ENCODE measurements around the gene TET2.

TET2 gene

DNA sequence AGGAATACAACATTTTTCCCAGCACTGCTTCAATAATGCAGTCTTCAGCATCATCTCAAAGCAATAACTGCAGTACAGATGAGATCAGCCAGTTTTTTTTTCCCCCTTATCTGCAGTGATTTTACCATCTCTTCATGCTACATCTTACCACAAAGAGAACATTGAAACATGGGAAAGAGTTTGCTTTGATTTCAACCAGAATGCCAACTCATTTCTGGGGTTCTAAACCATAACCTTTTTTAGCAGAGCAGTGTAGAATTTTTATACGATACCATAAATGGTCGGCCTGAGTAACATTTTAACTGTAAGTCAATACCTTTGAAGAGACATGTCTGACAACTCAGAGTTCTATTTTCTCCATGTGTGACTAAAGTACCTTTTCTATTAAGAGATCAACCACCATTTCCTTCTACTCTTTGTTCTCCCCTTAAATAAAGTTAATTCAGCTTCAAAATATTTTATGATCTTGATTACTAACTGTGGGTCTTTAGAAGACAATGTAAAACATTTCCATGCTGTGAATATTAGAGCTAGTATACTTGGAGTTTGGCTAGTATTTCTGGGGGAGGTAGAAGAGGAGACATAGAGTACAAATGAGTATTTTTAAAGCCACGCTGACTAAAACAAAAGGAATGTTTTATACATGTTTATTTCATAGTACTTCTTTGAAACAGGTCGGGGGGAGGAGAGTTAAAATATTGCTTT lies 69.1 kb downstream of the TET2 start:
- H3K9me3 ChIP-seq (ENCODE audit: control insufficient read depth, low read length): no peaks in the 10 kb centered on the region
- H3K4me3 ChIP-seq (ENCODE audit: low read length): no peak overlapping the region
- no peaks in the 10 kb centered on the region for H3K27me3 ChIP-seq (ENCODE audit: control insufficient read depth, insufficient read depth, low read length)
- peaks cover under 1% of the 10 kb centered on the region for H3K4me1 ChIP-seq (ENCODE audit: control insufficient read depth, insufficient read depth, low read length)
- no peak overlapping the region for H3K9ac ChIP-seq (ENCODE audit: low read length)
- H3K36me3 ChIP-seq (ENCODE audit: control insufficient read depth, insufficient read depth, low read length): no peaks in the 10 kb centered on the region

DNA sequence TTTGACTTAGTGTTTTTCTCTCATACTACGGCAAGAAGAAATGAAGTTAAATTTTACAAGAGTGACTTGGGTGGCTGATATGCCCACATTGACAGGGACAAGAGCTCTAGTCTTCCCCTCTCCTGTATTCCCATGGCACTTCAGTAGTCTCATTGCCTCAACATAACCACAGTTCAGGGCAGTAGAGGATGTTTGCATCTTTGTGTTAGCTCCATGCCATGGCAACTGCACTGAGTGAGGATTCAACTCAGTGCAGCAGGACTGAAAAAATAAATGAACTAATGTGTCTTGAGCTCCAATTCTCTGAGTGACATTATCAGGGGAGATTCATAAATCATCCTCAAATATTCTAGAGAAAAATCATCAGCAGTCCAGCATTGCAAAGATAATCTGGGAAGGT lies 78.8 kb downstream of the TET2 start:
- Histone ChIP-seq H3K4me3 (ENCODE audit: low read length) (no peak overlapping the region), H3K36me3 (ENCODE audit: control insufficient read depth, insufficient read depth, low read length) (no peaks in the 10 kb centered on the region), H3K9ac (ENCODE audit: low read length) (no peak overlapping the region), H3K9me3 (ENCODE audit: control insufficient read depth, low read length) (no peaks in the 10 kb centered on the region), H3K4me1 (ENCODE audit: control insufficient read depth, insufficient read depth, low read length) (no peaks in the 10 kb centered on the region), H3K27me3 (ENCODE audit: control insufficient read depth, insufficient read depth, low read length) (no peaks in the 10 kb centered on the region)

DNA sequence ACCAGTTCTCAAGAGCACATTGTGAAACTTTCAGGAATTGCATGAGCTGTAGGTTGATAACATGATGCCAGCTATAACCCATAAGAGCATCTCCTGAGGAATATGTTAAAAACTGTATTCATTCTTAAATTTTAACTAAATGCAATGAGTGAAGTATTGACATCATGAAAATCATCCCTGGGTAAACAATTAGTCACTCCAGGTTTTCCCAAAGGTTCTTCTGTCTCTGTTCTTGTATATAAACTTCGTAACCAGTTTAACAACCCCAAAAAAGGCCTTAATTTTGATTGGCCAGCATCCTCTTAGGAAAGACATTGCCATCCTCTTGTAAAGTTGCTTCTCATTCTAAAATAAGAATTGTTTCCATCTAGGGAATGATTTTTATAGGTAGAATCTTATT lies 80.4 kb downstream of the TET2 start:
- no peak overlapping the region for H3K4me3 ChIP-seq (ENCODE audit: low read length)
- H3K9ac ChIP-seq (ENCODE audit: low read length): no peak overlapping the region
- H3K9me3 ChIP-seq (ENCODE audit: control insufficient read depth, low read length): no peaks in the 10 kb centered on the region
- H3K4me1 ChIP-seq (ENCODE audit: control insufficient read depth, insufficient read depth, low read length): no peaks in the 10 kb centered on the region
- H3K36me3 ChIP-seq (ENCODE audit: control insufficient read depth, insufficient read depth, low read length): no peaks in the 10 kb centered on the region
- H3K27me3 ChIP-seq (ENCODE audit: control insufficient read depth, insufficient read depth, low read length): no peaks in the 10 kb centered on the region

DNA sequence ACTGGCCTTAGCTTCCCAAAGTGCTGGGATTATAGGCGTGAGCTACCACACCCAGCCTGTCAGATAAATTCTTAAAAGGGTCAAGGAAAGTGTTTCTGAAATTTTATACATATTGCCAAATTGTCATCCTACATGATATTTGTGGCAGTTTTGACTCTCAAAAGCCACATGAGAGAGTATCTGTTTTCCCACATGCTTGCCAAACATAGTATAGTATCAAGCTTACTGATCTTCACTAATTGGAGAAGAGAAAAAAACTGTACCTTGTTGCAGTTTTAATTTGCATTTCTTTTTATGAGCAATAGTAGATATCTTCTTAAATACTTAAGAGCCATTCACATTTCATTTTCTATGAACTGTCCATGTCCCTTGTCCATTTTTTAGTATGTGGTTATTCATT lies 83.6 kb downstream of the TET2 start:
- H3K9ac ChIP-seq (ENCODE audit: low read length): no peak overlapping the region
- no peak overlapping the region for H3K4me3 ChIP-seq (ENCODE audit: low read length)
- no peaks in the 10 kb centered on the region for H3K4me1 ChIP-seq (ENCODE audit: control insufficient read depth, insufficient read depth, low read length)

DNA sequence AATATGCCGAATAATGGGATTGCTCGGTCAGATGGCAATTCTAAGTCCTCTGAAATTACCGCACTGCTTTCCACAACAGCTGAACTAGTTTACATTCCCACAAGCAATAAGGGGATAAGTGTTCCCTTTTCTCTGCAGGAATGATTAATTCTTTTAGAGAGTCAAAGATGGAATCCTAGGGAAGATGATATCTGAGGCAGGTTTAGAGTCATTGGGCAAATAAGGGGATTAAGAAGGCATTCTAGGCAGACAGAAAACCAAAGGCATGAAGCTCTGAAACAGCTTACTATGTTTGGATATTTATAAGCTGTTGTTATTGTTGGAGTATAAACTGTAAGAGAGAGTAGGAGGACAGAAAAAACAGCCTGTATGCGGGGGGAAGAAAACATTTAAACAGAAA lies 85.7 kb downstream of the TET2 start:
- no peaks in the 10 kb centered on the region for H3K36me3 ChIP-seq (ENCODE audit: control insufficient read depth, insufficient read depth, low read length)
- no peak overlapping the region for H3K9ac ChIP-seq (ENCODE audit: low read length)
- H3K4me1 ChIP-seq (ENCODE audit: control insufficient read depth, insufficient read depth, low read length): no peaks in the 10 kb centered on the region
- no peak overlapping the region for H3K4me3 ChIP-seq (ENCODE audit: low read length)
- no peaks in the 10 kb centered on the region for H3K27me3 ChIP-seq (ENCODE audit: control insufficient read depth, insufficient read depth, low read length)
- no peaks in the 10 kb centered on the region for H3K9me3 ChIP-seq (ENCODE audit: control insufficient read depth, low read length)

More for the DNA sequence above, 83.6 kb downstream of the TET2 start:
- Histone ChIP-seq H3K36me3 (ENCODE audit: control insufficient read depth, insufficient read depth, low read length) (no peaks in the 10 kb centered on the region), H3K9me3 (ENCODE audit: control insufficient read depth, low read length) (no peaks in the 10 kb centered on the region), H3K27me3 (ENCODE audit: control insufficient read depth, insufficient read depth, low read length) (no peaks in the 10 kb centered on the region)

DNA sequence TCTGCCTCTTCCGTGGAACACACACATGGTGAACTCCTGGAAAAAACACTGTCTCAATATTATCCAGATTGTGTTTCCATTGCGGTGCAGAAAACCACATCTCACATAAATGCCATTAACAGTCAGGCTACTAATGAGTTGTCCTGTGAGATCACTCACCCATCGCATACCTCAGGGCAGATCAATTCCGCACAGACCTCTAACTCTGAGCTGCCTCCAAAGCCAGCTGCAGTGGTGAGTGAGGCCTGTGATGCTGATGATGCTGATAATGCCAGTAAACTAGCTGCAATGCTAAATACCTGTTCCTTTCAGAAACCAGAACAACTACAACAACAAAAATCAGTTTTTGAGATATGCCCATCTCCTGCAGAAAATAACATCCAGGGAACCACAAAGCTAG lies 87.9 kb downstream of the TET2 start:
- H3K36me3 ChIP-seq (ENCODE audit: control insufficient read depth, insufficient read depth, low read length): no peaks in the 10 kb centered on the region
- no peaks in the 10 kb centered on the region for H3K9me3 ChIP-seq (ENCODE audit: control insufficient read depth, low read length)
- no peak overlapping the region for H3K4me3 ChIP-seq (ENCODE audit: low read length)
- H3K9ac ChIP-seq (ENCODE audit: low read length): no peak overlapping the region
- H3K27me3 ChIP-seq (ENCODE audit: control insufficient read depth, insufficient read depth, low read length): no peaks in the 10 kb centered on the region
- H3K4me1 ChIP-seq (ENCODE audit: control insufficient read depth, insufficient read depth, low read length): no peaks in the 10 kb centered on the region

DNA sequence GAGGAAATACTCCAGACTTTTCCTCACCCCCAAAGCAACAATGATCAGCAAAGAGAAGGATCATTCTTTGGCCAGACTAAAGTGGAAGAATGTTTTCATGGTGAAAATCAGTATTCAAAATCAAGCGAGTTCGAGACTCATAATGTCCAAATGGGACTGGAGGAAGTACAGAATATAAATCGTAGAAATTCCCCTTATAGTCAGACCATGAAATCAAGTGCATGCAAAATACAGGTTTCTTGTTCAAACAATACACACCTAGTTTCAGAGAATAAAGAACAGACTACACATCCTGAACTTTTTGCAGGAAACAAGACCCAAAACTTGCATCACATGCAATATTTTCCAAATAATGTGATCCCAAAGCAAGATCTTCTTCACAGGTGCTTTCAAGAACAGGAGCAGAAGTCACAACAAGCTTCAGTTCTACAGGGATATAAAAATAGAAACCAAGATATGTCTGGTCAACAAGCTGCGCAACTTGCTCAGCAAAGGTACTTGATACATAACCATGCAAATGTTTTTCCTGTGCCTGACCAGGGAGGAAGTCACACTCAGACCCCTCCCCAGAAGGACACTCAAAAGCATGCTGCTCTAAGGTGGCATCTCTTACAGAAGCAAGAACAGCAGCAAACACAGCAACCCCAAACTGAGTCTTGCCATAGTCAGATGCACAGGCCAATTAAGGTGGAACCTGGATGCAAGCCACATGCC lies 89.7 kb downstream of the TET2 start:
- H3K27me3 ChIP-seq (ENCODE audit: control insufficient read depth, insufficient read depth, low read length): no peaks in the 10 kb centered on the region
- no peaks in the 10 kb centered on the region for H3K36me3 ChIP-seq (ENCODE audit: control insufficient read depth, insufficient read depth, low read length)
- H3K9ac ChIP-seq (ENCODE audit: low read length): no peak overlapping the region
- no peaks in the 10 kb centered on the region for H3K4me1 ChIP-seq (ENCODE audit: control insufficient read depth, insufficient read depth, low read length)
- no peak overlapping the region for H3K4me3 ChIP-seq (ENCODE audit: low read length)
- H3K9me3 ChIP-seq (ENCODE audit: control insufficient read depth, low read length): no peaks in the 10 kb centered on the region

DNA sequence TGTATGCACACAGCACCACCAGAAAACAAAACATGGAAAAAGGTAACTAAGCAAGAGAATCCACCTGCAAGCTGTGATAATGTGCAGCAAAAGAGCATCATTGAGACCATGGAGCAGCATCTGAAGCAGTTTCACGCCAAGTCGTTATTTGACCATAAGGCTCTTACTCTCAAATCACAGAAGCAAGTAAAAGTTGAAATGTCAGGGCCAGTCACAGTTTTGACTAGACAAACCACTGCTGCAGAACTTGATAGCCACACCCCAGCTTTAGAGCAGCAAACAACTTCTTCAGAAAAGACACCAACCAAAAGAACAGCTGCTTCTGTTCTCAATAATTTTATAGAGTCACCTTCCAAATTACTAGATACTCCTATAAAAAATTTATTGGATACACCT lies 90.2 kb downstream of the TET2 start:
- Histone ChIP-seq H3K9ac (ENCODE audit: low read length) (no peak overlapping the region), H3K4me3 (ENCODE audit: low read length) (no peak overlapping the region), H3K9me3 (ENCODE audit: control insufficient read depth, low read length) (no peaks in the 10 kb centered on the region), H3K27me3 (ENCODE audit: control insufficient read depth, insufficient read depth, low read length) (no peaks in the 10 kb centered on the region), H3K36me3 (ENCODE audit: control insufficient read depth, insufficient read depth, low read length) (no peaks in the 10 kb centered on the region), H3K4me1 (ENCODE audit: control insufficient read depth, insufficient read depth, low read length) (no peaks in the 10 kb centered on the region)

DNA sequence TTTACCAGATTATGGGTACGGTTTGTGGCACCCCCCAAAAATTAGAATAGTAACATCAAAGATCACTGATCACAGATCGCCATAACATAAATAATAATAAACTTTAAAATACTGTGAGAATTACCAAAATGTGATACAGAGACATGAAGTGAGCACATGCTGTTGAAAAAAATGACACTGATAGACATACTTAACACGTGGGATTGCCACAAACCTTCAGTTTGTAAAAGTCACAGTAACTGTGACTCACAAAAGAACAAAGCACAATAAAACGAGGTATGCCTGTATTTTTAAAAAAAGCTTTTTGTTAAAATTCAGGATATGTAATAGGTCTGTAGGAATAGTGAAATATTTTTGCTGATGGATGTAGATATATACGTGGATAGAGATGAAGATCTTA lies 93.4 kb downstream of the TET2 start:
- Histone ChIP-seq H3K4me3 (ENCODE audit: low read length) (no peak overlapping the region), H3K9me3 (ENCODE audit: control insufficient read depth, low read length) (no peaks in the 10 kb centered on the region), H3K9ac (ENCODE audit: low read length) (no peak overlapping the region), H3K27me3 (ENCODE audit: control insufficient read depth, insufficient read depth, low read length) (no peaks in the 10 kb centered on the region), H3K4me1 (ENCODE audit: control insufficient read depth, insufficient read depth, low read length) (no peaks in the 10 kb centered on the region), H3K36me3 (ENCODE audit: control insufficient read depth, insufficient read depth, low read length) (no peaks in the 10 kb centered on the region)

DNA sequence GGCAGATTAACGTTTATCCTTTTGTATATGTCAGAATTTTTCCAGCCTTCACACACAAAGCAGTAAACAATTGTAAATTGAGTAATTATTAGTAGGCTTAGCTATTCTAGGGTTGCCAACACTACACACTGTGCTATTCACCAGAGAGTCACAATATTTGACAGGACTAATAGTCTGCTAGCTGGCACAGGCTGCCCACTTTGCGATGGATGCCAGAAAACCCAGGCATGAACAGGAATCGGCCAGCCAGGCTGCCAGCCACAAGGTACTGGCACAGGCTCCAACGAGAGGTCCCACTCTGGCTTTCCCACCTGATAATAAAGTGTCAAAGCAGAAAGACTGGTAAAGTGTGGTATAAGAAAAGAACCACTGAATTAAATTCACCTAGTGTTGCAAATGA lies 94.8 kb downstream of the TET2 start:
- no peaks in the 10 kb centered on the region for H3K36me3 ChIP-seq (ENCODE audit: control insufficient read depth, insufficient read depth, low read length)
- H3K9ac ChIP-seq (ENCODE audit: low read length): no peak overlapping the region
- H3K27me3 ChIP-seq (ENCODE audit: control insufficient read depth, insufficient read depth, low read length): no peaks in the 10 kb centered on the region
- H3K9me3 ChIP-seq (ENCODE audit: control insufficient read depth, low read length): no peaks in the 10 kb centered on the region
- no peak overlapping the region for H3K4me3 ChIP-seq (ENCODE audit: low read length)
- no peaks in the 10 kb centered on the region for H3K4me1 ChIP-seq (ENCODE audit: control insufficient read depth, insufficient read depth, low read length)

DNA sequence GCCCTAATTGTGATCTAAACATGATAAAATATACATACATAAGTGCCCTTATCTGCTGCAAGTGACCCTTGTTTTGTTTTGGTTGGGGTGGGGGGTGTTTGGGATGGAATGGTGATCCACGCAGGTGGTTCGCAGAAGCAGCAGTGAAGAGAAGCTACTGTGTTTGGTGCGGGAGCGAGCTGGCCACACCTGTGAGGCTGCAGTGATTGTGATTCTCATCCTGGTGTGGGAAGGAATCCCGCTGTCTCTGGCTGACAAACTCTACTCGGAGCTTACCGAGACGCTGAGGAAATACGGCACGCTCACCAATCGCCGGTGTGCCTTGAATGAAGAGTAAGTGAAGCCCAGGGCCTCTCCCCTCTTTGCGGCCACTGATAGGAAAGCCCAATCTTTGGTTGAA lies 96.8 kb downstream of the TET2 start:
- Histone ChIP-seq H3K9me3 (ENCODE audit: control insufficient read depth, low read length) (no peaks in the 10 kb centered on the region), H3K9ac (ENCODE audit: low read length) (no peak overlapping the region), H3K4me1 (ENCODE audit: control insufficient read depth, insufficient read depth, low read length) (no peaks in the 10 kb centered on the region), H3K4me3 (ENCODE audit: low read length) (no peak overlapping the region), H3K36me3 (ENCODE audit: control insufficient read depth, insufficient read depth, low read length) (no peaks in the 10 kb centered on the region), H3K27me3 (ENCODE audit: control insufficient read depth, insufficient read depth, low read length) (no peaks in the 10 kb centered on the region)

DNA sequence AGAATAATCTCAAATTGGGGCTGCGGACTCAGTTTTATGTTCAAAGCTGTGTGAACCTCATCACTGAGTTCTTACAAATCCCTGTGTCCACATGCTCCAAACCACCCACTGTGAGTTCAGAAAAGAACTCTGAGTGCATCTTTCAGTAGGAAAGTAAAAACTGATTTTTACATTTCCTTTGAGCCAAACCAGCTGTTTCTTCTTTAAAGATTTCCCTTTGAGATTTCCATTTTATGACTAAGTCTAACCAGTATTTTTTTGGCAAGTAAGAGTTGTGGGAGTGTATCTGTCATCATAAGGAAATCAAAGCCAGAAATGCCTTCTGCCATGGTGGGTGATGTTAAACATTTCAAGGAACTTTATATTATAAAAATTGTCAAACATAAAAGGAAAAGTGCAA lies 100.0 kb downstream of the TET2 start:
- no peaks in the 10 kb centered on the region for H3K27me3 ChIP-seq (ENCODE audit: control insufficient read depth, insufficient read depth, low read length)
- no peak overlapping the region for H3K4me3 ChIP-seq (ENCODE audit: low read length)
- H3K9me3 ChIP-seq (ENCODE audit: control insufficient read depth, low read length): no peaks in the 10 kb centered on the region
- H3K36me3 ChIP-seq (ENCODE audit: control insufficient read depth, insufficient read depth, low read length): no peaks in the 10 kb centered on the region
- no peaks in the 10 kb centered on the region for H3K4me1 ChIP-seq (ENCODE audit: control insufficient read depth, insufficient read depth, low read length)
- no peak overlapping the region for H3K9ac ChIP-seq (ENCODE audit: low read length)

Measured in mucosa of stomach (tissue), 1 donor.